ENCODE data around the gene METTL21A.
A peak's percentile ranks its signal among the peaks of the same experiment; 100 is the strongest.

METTL21A gene

GRCh38 chr2:207621501-207622039, 3.6 kb downstream of the METTL21A start:
- DNase-seq, result peak; percentile 24

GRCh38 chr2:207619764-207620203, 5.4 kb downstream of the METTL21A start:
- peak; percentile 26 for DNase-seq

DNA sequence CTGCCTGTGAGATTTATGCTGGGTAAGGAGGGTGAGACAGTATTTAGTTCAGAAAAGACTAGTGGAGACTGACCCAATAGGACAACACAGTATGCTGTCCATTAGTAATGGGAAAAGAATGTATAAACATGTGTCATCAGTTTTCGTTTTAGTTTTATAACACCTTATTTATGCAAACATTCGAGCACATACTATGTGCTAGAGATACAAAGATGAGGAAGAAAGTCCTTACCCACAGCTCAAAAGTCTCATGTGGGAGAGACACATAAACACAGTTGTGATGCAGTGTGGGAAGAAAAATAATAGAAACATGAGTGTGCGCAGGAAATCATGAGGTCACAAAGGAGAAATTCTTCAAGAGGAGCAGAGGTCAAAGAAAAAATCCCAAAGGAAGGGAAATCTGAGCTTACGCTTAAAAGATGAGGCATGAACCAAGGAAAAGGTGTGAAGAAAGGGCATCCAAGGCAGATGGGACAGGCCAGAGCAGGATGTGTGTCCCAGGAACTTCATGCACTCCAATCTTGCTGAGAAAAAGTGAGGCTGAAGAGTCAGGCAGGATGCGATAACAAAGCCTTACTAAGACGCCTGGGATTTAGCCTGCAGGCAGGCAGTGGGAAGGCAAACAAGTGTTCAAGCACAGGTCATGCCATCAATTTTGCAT, 8.1 kb downstream of the METTL21A start:
- no peak for DNase-seq

DNA sequence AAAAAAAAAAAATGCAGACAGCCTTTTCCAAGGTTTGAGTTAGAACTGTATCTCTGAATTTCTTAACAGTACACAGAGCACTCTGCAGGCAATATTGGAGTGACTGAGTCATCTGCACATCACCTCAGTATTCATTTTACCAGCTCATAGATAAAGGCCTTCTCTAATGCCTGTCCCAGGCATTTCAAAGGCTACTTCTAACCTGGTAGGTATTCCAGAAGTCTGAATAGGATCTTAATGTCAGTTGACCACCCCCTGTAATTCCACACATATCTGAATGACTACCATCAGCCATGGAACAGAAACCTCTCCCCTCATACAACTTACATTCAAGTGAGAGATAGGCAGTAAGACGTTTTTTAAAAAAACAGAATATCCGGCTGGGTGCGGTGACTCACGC, 9.0 kb downstream of the METTL21A start:
- no peak for DNase-seq

- DNase-seq, result no peak
These were observed 10.4 kb downstream of the METTL21A start for GRCh38 chr2:207614824-207615223.

DNA sequence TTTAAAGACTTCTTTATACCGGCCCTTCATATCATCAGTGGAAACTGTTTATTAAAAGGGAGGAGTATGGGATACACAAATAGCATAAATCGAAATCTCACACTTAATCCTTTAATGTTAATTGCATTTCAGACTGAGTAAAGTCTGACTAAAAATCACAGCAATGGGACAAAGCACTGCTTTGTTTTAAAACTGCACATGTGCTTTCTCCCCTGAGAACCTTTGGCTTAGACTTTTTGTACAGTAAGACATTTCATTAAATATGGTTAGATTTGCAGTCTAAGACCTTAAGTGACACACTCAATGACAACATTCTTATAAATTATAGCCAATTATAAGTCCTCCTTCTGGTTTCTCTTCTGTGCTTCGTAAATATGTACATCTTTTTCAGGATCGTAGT, 12.5 kb downstream of the METTL21A start:
- no peak for DNase-seq

DNA sequence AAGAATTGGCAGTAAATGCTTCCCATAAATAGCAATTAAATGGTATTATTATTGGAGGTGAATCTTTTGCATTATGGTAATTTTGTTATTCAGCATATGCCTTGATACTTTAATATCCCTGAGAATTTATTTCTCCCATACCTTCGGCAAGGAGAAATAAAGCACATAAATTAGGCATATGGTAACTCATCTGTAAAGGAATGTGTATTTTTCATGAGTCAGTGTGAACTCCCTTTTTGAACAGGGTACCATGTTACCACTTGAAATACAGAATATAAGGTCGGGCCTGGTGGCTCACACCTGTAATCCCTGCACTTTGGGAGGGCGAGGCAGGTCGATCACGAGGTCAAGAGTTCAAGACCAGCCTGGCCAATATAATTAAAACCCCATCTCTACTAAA, 18.4 kb downstream of the METTL21A start:
- no peak for DNase-seq

DNA sequence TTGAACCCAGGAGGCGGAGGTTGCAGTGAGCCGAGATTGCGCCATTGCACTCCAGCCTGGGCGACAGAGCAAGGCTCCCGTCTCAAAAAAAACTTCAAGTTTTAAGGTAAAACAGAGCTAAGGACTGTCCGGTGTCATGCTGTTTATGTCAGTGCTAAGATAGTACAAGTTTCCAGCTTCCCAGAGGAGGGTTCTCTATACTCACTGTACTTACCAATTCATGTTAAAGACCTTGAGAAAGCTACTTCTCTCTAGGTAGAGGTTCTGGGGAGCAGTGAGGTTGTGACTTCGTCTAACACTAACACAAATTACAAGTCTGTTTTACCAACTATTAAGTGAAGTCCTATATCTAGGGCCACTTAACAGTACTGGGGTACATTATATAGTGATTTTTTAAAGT, 18.8 kb downstream of the METTL21A start:
- DNase-seq, result no peak

DNA sequence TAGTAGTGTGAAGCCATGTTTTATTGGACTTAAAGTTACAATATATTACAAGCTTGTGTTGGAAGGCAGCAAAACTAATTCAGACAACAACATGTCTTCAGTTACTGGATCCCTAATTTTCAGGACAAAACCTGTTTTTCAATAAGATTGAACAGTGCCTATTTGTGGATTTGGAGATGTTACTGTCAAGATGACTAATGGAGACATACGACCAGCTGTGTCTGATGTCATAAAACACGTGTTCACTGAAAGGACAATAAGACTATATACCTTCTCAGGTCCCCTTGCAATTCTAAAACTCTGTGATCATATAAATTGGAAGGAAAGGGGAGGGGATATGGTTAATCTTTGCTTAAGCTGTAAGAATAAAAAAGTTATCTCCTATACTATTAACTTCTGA, 21.7 kb downstream of the METTL21A start:
- no peak for DNase-seq

DNA sequence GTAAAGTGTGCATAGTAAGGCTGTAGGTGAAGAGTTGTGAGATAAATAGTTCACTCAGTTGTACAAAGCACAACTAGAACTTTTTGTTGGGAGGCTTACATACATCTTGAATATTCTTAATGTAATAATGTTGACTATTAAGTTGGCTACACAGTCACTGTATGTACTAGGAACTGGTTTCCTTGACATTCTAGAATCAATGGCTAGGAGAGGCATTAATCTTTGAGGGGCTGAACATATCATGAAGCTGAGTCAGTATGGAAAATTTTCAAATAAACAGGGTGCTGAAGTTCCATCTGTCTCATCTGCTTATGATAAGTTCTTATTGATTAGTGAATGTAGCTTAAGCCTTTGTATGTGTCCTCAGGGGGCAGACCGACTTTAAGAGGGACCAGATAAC, 23.4 kb downstream of the METTL21A start:
- no peak for DNase-seq

- DNase-seq, result no peak
These were observed 25.0 kb downstream of the METTL21A start for GRCh38 chr2:207600231-207600630.

GRCh38 chr2:207599636-207600035, 25.6 kb downstream of the METTL21A start:
- DNase-seq, result no peak

GRCh38 chr2:207594731-207595130, 30.5 kb downstream of the METTL21A start:
- DNase-seq, result no peak

GRCh38 chr2:207594264-207594663, 30.9 kb downstream of the METTL21A start:
- DNase-seq, result peak; percentile 22

- no peak for DNase-seq
These were observed 31.9 kb downstream of the METTL21A start for GRCh38 chr2:207593277-207593676.

GRCh38 chr2:207589143-207589542, 36.1 kb downstream of the METTL21A start:
- DNase-seq, result no peak

DNA sequence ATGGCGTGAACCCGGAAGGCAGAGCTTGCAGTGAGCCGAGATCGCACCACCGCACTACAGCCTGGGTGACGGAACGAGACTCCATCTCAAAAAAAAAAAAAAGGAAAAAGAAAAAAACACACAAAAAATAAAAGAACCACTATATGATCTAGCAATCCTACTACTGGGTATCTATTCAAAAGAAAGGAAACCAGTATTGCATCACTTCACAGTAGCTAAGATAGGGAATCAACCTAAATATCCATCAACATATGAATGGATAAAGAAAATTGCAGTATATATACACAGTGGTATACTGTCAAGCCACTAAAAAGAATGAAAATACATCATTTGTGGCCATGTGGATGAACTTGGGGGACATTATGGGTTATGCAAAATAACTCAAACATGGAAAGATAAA, 37.9 kb downstream of the METTL21A start:
- no peak for DNase-seq

DNA sequence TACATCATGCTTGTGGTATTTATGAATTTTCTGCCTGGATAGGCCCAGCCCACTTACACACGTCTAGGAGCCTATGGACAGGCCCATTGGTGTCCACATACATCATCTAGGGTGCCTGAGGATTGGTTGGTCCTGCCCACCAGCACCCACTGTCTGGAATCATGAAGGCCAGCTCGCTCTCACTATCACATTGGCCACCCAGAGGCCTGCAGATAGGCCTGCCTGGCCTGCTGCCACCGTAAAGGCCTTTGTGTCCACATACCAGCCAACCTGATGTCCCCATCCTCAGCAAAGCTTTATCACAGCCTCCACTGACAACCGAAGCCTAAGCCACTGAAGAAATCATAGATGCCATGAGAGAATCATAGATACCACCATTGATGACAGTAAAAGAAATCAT, 40.2 kb downstream of the METTL21A start:
- DNase-seq, result no peak

DNA sequence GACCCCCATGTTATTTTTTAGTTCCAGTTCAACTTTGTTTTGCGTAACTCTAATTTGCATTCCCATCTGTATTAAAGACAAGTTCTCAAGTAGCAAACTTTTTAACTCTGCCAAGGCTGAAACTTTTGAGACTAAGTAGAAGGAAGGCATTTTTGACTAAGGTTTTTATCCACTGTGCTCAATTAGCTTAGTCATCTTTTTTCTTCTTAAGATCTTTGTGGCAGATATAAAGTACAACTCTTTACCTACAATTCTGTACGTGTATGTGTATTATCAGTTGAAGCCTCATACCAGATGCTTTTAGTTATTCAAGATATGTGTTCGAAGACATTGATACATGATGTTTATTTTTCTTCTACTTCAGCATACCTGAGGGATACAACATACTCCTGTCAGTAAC, 53.8 kb downstream of the METTL21A start:
- DNase-seq, result no peak

DNA sequence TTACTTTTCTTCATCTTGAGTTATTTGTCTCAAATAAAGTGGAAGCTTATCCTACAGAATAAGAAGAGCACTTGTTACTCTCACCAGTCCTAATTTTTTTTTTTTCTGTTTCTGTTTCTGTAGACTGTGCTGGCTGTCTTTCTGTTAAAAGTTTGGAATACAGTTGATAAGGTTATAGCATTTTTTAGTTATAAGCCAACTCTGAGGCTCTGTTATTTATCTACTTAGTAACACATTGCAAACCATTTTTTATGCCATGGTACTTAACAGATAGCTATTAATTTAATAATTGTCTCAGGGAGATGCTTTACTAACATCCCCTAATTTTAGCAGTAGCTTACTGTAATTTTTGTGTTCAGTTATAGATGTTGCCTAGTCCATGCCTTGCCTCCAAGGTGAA, 57.5 kb downstream of the METTL21A start:
- DNase-seq, result no peak

- DNase-seq, result no peak
These were observed 59.3 kb downstream of the METTL21A start for GRCh38 chr2:207565736-207566500.
